Fibroblast of lung (primary cell): Measurements from ENCODE around the gene SLX9.

Experiments used
- CTCF ChIP-seq, 2 donors: IDR thresholded peaks in 1 of 2; conservative IDR thresholded peaks in 1 of 2; 1 replicate in 1 of 2; 2 replicates in 1 of 2; pipeline ENCODE4 v1.5.1; 2011 to 2012; ENCODE audit warnings: low read length in 2 of 2, control low read depth in 1 of 2, inconsistent platforms in 1 of 2, low read depth in 1 of 2, mild to moderate bottlenecking in 1 of 2
- EZH2 ChIP-seq: IDR thresholded peaks from 2 replicates; pipeline ENCODE4 v1.5.1; 2012; ENCODE audit warnings: low read length, control low read depth, mild to moderate bottlenecking; ENCODE audit errors: missing control alignments

GRCh38 chr21:44942566-44942965 lies 2.7 kb downstream of the SLX9 start:
- TF ChIP-seq CTCF (conservative IDR thresholded peaks at IDR 0.05 in 1 of 2, IDR thresholded peaks at IDR 0.05 in 1 of 2; ENCODE audit: low read depth in 1 of 2, low read length in 2 of 2), result no peak
- no peak for TF ChIP-seq EZH2
